ENCODE measurements around the gene EEF2. TPM values are rescaled to one million over a fixed set of nuclear protein-coding genes. Genes with fewer than 3 reads are reported as not detected.
"Not testable (repeated sequence)": the region's sequence is repeated elsewhere in the genome, so short reads cannot be mapped to it uniquely, and the experiment has no call there.

The EEF2 gene
- total RNA-seq, 4 donors from 2014 or later, result 1,210 to 2,054 (median 1,565) TPM

DNA sequence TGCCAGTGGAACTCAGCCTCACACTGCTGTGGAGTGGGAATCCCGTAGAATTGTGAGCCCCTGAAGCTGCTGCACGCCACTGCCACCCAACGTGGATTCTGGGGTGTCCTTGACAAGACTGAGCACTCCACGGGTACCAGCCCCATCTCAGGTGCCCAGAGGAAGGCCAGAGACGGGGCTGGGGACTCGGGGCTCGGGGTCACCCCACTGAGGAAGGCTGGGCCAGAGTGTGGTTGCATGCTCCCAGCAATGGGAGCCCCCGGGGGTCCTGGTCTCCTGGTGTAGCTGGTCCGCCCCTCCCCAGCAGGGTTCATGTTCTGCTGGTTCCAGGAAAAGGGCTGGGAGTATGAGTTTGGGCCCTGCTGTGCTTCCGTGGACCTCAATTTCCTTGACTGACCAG, 29.6 kb downstream of the EEF2 start:
- 70% methylated on average over 3 of the region's 10 CpGs; no CpG with 5 or more reads in 1 of the 2 donors for WGBS, 2 donors
- peaks cover 25 to 53% (median 31%) of the 10 kb centered on the region in 3 donors for H3K36me3 ChIP-seq

DNA sequence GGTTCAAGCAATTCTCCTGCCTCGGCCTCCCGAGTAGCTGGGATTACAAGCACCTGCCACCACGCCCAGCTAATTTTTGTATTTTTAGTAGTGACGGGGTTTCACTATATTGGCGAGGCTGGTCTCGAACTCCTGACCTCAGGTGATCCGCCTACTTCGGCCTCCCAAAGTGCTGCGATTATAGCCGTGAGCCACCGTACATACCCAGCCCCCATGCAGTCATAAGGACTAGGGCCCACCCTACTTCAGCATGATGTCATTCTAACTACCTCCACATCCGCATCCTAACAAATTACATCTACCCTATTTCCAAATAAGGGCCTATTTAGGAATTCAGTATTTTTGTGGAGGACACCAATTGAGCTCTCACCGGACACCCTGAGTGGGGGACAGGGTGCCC, 30.0 kb downstream of the EEF2 start:
- H3K27me3 ChIP-seq; intact Hi-C loops (cut with DNase I); H3K27ac ChIP-seq; H3K4me3 ChIP-seq; H3K9me3 ChIP-seq; DNase-seq: not testable (repeated sequence)
- WGBS, 2 donors, result 87 to 91% methylated on average over 13 of the region's 13 CpGs
- Histone ChIP-seq H3K4me1 (peaks cover 0 to 40% (median 10%) of the 10 kb centered on the region in 3 donors), H3K36me3 (peaks cover 22 to 49% (median 28%) of the 10 kb centered on the region in 3 donors)

More for the DNA sequence above, 29.6 kb downstream of the EEF2 start:
- DNase-seq, result no peak
- no peak overlapping the region for H3K4me3 ChIP-seq
- peaks cover 0 to 36% (median 9%) of the 10 kb centered on the region in 3 donors for H3K4me1 ChIP-seq
- intact Hi-C loops (cut with DNase I), result no loop called here
- H3K27me3 ChIP-seq, result no peaks in the 10 kb centered on the region
- no peak overlapping the region for H3K27ac ChIP-seq
- TF ChIP-seq CTCF (IDR thresholded peaks at IDR 0.05) (no peak), POLR2A (IDR thresholded peaks at IDR 0.05) (no peak)
- H3K9me3 ChIP-seq, result no peaks in the 10 kb centered on the region

GRCh38 chr19:3954107-3954506, 31.2 kb downstream of the EEF2 start:
- H3K36me3 ChIP-seq, result peaks cover 11 to 37% (median 16%) of the 10 kb centered on the region in 3 donors
- H3K9me3 ChIP-seq, result no peaks in the 10 kb centered on the region
- no peak for DNase-seq
- peaks cover 0 to 42% (median 10%) of the 10 kb centered on the region in 3 donors for H3K4me1 ChIP-seq
- intact Hi-C loops (cut with DNase I), result no loop called here
- no peak overlapping the region for H3K4me3 ChIP-seq
- TF ChIP-seq CTCF (IDR thresholded peaks at IDR 0.05) (no peak), POLR2A (IDR thresholded peaks at IDR 0.05) (no peak)
- 43 to 71% methylated on average over 3 to 10 of the region's 12 CpGs for WGBS, 2 donors
- H3K27ac ChIP-seq, result peak overlapping the region in 3 of 4 donors; percentile 18 to 38 (median 36)
- H3K27me3 ChIP-seq, result no peaks in the 10 kb centered on the region

DNA sequence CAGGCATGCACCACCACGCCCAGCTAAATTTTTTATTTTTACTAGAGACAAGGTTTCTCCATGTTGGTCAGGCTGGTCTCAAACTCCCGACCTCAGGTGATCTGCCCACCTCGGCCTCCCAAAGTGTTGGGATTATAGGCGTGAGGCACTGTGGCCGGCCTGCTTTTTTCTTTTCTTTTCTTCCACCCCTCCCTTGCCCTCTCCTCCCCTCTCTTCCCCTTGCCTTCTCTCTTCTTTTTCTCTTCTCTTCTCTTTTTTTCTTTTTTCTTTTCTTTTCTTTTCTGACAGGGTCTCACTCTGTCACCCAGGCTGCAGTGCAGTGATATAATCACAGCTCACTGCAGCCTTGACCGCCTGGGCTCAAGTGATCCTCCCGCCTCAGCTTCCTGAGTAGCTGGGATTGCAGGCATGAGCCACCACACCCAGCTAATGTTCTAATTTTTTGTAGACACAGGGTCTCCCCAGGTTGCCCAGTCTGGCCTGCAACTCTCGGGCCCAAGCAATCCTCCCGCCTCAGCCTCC, 32.4 kb downstream of the EEF2 start:
- DNase-seq; H3K4me3 ChIP-seq; H3K27me3 ChIP-seq; H3K9me3 ChIP-seq; intact Hi-C loops (cut with DNase I): not testable (repeated sequence)
- WGBS, 2 donors, result 88 to 91% methylated on average over 7 to 9 of the region's 9 CpGs
- peaks cover 0 to 25% (median 3%) of the 10 kb centered on the region in 3 donors for H3K36me3 ChIP-seq
- peak overlapping the region in 3 of 4 donors; percentile 20 to 44 (median 23) for H3K27ac ChIP-seq
- peaks cover 0 to 42% (median 10%) of the 10 kb centered on the region in 3 donors for H3K4me1 ChIP-seq

DNA sequence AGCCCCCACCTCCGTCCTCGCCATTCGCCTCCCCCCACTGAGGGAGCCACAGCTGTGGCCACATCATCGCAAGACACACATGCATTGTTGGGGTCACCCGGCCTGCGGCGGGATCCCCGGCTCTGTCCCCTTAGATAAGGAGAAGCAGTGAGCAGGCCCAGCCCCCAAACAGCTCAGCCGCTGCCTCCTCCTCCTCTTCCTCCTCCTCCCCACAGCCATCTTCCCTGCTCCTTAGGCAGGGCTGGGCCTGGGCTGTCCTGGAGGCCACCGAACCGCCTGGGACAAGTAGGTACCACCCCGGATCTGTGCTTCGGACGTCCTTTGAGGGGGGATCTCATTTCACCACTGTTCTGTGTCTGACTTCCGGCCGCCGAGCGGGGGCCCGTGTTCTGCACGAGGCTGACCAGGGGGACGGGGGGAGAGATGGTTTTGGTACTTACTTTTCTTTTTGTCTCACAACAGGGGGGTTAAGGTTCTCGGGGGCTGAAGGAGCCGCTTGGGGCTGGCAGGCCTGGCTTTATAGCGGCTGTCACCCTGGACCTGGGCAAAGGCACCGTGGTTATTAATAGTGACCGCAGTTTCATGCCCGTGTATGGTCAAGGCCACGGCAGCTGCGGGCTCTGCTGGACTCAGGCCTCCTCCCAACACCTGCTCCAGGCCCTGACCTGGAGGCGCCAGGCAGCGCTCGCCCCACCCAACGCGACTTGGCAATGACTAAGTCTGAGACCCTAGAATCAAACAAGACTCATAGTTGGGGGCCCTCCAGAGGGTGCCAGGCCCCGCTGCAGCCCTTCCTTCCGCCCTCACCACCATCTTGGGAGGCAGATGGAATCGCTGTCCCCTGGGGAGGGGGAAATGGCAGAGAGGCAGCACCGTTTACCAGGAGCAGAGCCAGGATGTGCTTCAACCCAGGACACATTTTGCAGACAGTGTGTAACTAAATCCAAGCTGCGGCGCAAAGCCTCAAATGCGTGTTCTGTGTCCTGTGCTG, 34.1 kb downstream of the EEF2 start:
- intact Hi-C loops (cut with DNase I), result no loop called here
- Histone ChIP-seq H3K9me3 (no peaks in the 10 kb centered on the region), H3K4me1 (peaks cover 0 to 38% (median 10%) of the 10 kb centered on the region in 3 donors), H3K27me3 (no peaks in the 10 kb centered on the region), H3K27ac (peak overlapping the region; percentile 16 to 86 (median 70)), H3K4me3 (peak overlapping the region in 3 of 4 donors; percentile 1 to 48 (median 16)), H3K36me3 (peaks cover 0 to 8% (median 0%) of the 10 kb centered on the region in 3 donors)
- TF ChIP-seq POLR2A (IDR thresholded peaks at IDR 0.05) (no peak), CTCF (IDR thresholded peaks at IDR 0.05) (no peak)
- no peak for DNase-seq
- WGBS, 2 donors, result 42 to 52% methylated on average over 14 to 16 of the region's 41 CpGs
